22Rv1 (cell line): ENCODE measurements around the gene NOP56.
A peak's percentile ranks its signal among the peaks of the same experiment; 100 is the strongest.

Source experiments
- H3K27ac ChIP-seq: fragments of 450-650 bp; 2 replicates; pipeline ENCODE4 v1.5.1; 2017
- ZFX ChIP-seq: fragments of 450-650 bp; IDR thresholded peaks from 2 replicates; pipeline ENCODE4 v1.6.1; 2017; ENCODE audit warnings: antibody characterized with exemption, borderline replicate concordance
- TF ChIP-seq, protein P1 (sequence below): fragments of 450-650 bp; IDR thresholded peaks from 2 replicates; pipeline ENCODE4 v1.5.1; 2017; ENCODE audit warnings: mild to moderate bottlenecking

Gene NOP56

DNA sequence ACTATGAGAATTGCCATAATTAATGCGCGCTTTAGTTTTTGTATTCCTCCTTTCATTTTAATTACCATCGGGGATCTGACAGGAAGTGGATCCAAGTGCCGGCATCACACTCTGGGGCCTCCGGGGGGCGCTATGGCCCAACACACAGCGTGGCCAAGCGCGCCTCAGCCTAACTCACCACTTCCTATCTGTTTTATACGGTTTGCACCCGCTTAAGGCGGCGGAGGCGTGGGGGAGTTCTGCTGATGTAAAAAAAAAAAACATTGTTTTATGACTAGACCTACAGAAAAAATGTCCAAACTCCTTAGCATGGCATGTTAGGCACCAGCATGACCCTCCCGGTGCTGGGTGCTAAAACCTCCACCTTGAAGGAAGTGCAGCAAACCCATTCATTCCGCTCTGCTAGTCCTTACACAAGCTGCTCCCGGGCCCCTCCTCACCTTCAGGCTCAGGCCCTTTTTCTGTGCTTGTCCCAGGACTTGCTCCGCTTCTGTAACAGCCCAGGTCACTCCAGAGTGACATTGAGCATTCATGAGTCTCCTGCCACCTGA is 35.7 kb downstream of the NOP56 start:
- no peak for TF ChIP-seq ZFX
- TF ChIP-seq, protein P1, sequence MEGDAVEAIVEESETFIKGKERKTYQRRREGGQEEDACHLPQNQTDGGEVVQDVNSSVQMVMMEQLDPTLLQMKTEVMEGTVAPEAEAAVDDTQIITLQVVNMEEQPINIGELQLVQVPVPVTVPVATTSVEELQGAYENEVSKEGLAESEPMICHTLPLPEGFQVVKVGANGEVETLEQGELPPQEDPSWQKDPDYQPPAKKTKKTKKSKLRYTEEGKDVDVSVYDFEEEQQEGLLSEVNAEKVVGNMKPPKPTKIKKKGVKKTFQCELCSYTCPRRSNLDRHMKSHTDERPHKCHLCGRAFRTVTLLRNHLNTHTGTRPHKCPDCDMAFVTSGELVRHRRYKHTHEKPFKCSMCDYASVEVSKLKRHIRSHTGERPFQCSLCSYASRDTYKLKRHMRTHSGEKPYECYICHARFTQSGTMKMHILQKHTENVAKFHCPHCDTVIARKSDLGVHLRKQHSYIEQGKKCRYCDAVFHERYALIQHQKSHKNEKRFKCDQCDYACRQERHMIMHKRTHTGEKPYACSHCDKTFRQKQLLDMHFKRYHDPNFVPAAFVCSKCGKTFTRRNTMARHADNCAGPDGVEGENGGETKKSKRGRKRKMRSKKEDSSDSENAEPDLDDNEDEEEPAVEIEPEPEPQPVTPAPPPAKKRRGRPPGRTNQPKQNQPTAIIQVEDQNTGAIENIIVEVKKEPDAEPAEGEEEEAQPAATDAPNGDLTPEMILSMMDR, result peak; percentile 66
- H3K27ac ChIP-seq, result no peak overlapping the region

DNA sequence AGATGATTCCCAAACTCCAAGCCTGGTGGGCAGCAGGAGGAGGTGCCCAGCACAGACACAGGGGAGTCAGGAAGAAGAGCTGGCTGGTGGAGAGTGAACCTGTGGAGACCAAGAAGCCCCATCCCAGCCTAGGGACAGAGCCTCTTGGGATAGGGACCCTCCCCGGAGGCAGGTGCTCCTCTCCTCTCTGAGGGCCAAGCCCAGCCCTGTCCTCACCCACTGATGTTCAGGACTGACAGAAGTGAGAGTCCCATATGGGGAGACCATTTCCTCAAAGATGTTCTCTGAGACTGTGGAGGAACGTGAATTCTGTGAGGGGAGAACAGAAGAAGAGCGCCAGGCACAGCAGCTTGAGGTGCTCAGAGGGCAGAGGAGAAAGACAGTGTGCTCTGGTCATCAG is 37.8 kb downstream of the NOP56 start:
- no peak overlapping the region for H3K27ac ChIP-seq
- TF ChIP-seq, protein P1, result no peak
- no peak for TF ChIP-seq ZFX

DNA sequence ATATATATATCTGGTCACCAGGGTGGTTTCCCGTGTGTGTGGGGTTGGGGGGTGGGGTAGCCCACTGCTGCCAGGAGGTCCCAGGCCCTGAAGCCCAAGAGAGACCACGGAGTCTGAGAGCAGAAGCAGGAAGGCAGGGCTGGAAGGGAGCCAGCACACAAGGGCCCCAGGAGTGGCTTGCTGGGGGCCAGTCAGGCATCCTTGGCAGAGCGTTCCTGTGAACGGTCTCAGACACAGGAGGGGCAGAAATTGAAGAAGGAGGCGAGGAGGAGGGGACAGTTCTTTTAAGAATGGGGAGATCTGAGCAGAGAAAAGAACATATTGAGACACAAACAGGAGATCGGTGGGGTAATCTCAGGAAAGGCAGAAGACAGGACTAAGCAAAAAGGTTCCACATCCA is 38.3 kb downstream of the NOP56 start:
- H3K27ac ChIP-seq, result no peak overlapping the region
- TF ChIP-seq ZFX, result no peak
- TF ChIP-seq, protein P1, result no peak

DNA sequence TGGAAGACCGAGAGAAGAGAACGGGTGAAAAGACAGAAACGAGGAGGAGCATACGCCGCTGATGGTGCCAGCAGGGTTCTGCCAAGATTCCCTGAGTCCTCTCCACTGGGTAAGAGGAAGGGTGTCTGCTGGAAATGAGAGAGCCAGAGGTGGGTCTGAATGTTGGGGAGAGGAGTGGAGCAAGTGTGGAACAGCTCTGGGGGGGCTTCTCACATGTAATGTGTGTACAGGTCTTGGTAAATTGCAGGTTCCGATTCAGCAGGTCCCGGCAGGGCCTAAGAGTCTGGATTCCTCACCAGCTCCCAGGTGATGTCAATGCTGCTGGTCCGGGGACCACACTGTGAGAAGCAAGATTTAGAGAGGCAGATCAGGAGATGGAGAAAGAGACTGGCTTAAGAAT is 38.7 kb downstream of the NOP56 start:
- TF ChIP-seq, protein P1, result no peak
- no peak for TF ChIP-seq ZFX
- H3K27ac ChIP-seq, result no peak overlapping the region

DNA sequence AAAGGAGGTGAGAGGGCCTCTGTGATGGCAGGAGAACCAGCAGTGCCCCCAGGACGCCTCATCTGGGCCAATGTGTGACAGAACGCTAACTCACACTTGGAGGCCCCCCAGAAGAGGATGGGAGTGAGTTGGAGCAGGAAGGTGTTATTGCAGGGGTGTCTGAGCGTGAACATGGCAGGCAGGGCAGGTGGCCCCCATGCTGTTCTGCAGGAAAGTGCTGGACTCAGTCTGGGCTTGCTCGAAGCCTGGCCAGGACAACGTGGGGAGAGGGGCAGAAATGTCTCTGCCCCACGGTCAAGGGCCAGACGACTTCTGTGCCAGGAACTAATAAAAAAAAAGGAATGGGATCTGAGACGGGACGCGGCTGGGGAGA is 39.2 kb downstream of the NOP56 start:
- TF ChIP-seq, protein P1, result no peak
- TF ChIP-seq ZFX, result no peak
- no peak overlapping the region for H3K27ac ChIP-seq

DNA sequence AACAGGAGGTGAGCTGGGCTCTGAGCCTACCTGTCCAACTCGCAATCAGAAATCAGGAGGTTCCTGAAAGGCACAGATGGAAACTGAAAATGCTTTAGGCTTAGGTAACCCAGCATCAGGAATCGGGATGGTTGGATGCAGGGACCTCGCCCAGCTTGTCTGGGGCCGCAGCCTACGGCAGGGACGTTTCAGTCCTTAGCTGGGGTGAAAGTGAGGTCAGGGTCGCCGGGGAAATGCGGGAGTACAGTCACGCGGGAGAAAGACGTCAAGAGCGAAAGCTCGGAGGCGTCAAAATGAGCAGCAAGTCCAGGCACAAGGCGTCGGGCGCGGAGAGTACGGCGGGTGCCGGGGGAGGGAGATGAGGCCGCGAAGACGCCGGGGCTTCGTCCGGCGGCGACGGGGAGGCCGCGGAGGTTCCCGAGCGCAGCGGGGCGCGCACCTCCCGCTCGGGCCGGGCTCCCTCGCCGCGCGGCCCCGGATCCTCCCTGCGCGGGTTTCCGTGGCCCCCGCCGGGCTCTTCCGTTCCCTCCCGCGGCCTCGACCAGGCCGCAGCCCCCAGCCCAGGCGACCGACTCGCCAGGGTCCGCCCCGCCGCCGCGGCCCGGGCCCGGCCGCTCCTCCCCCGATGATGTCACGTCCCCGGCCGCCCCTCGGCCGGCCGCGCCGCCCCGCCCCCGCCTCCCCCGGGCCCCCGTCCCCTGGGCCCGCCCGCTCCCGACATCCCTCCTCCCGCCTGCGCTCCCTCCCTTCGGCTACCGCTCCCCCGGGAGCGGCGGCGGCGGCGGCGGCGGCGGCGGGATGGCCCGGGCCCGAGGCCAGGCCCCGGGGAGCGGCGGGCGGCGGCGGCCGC is 39.8 kb downstream of the NOP56 start, which contains the start of gene EBF4:
Gene EBF4 (plus strand): TSS at position 745 of the 850 bp plus-strand sequence. CDS start 866 bp downstream, outside the sequence.
- TF ChIP-seq, protein P1, result no peak
- no peak for TF ChIP-seq ZFX
- no peak within 1 kb of the TSS for H3K27ac ChIP-seq

DNA sequence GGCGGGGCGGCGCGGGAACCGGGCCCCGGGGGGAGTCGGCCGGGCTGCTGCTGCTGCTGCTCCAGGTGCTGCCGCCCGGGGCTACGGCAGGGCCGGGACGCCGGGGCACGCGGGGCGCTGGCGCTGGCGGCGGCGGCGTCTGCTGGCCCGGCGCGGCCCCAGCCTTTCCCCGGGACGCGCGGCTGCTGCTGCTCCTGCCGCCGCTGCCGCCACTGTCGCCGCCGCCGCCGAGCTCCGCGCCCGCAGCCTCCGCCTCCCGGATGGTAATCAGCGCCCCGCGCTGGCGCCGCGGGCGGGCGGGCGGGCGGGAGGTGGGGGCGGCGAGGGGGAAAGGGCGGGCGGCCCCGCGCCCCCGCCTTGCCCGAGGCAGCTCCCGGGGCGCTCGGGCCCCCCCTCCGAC is 40.5 kb downstream of the NOP56 start:
- TF ChIP-seq ZFX, result no peak
- TF ChIP-seq, protein P1, result no peak
- no peak overlapping the region for H3K27ac ChIP-seq
